ENCODE results near the gene HOMER3. TPM values are rescaled to one million over a fixed set of nuclear protein-coding genes. Genes with fewer than 3 reads are reported as not detected.
A peak's percentile ranks its signal among the peaks of the same experiment; 100 is the strongest.

Gene HOMER3
- polyA plus RNA-seq, 3 donors = 56.2 to 72.4 (median 72.1) TPM

GRCh38 chr19:18961767-18962620 is 21.0 kb upstream of the HOMER3 start:
- DNase-seq = no peak

DNA sequence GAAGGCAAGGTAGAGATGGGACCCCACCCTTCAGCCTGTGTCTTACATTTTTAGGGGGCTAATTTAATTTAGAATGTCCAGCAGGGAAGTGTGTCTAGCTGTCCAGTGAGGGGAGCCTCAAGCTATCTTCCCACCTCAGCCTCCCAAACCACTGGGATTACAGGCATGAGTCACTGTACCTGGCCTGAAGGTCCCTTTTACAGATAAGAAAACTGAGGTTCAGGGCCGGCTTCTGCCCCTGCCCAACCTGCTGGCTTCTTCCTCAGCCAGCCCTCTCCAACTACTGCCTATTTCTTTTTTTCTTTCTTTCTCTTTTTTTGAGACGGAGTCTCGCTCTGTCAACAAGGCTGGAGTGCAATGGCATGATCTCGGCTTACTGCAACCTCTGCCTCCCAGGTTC is 19.4 kb upstream of the HOMER3 start:
- no peak for DNase-seq

GRCh38 chr19:18955042-18955441 is 14.0 kb upstream of the HOMER3 start:
- DNase-seq = no peak

DNA sequence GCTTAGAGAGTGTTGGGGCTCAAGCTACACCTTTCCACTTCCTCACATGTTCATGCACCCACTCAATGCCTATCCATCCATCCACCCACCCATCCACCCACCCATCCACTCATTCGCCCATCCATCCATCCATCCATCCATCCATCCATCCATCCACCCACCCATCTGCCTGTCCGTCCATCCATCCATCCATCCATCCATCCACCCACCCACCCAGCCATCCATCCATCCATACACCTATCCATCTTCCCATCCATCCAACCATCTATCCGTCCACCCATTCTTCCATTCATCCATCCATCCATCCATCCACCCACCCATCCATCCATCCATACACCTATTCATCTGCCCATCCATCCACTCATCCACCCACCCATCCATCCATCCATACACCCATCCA is 13.1 kb upstream of the HOMER3 start:
- no peak for DNase-seq

GRCh38 chr19:18952364-18953003 is 11.5 kb upstream of the HOMER3 start:
- DNase-seq = peak; percentile 24

DNA sequence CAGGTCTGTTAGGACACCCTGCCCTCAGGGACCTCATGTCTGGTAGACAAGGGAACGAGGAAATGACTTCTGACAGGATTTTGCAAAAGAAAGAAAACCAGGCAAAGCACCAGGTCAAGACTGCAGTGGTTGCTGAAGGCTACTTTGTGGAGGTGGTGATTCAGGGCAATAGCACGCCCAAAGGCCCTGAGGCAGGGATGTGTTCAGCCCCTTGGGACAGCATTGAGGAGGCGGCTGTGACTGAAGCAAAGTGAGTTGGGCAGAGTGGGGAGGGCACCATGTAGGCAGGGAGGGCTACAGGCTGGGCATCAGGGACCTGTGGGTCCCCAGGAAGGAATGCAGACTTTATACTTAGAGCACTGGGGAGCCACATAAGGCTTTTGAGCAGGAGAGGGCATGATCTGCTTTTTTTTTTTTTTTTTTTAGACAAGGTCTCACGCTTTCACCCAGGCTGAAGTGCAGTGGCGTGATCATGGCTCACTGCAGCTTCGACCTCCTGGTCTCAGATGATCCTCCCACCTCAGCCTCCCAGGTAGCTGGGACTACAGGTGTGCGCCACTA is 10.8 kb upstream of the HOMER3 start:
- DNase-seq = no peak

- DNase-seq = no peak
Observed at GRCh38 chr19:18949858-18950257, 8.8 kb upstream of the HOMER3 start.

DNA sequence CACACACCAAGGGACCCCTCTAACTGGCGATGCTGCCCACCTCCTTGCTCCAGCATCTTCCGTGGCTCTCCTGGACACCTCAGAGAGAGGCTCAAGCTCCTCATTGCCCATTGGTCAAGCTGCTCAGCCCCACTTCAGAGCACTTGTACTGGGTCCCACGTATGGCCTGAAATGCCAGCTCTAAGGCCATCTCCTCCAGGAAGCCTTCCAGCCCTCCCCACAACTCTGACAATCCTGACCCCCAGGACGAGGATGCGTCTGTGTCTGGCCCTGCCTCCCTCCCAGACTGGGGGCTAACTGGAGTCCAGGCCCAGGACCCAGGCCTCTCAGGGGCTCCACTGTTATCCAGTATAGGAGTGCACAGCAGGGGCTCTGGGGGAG is 7.9 kb upstream of the HOMER3 start:
- DNase-seq = no peak

DNA sequence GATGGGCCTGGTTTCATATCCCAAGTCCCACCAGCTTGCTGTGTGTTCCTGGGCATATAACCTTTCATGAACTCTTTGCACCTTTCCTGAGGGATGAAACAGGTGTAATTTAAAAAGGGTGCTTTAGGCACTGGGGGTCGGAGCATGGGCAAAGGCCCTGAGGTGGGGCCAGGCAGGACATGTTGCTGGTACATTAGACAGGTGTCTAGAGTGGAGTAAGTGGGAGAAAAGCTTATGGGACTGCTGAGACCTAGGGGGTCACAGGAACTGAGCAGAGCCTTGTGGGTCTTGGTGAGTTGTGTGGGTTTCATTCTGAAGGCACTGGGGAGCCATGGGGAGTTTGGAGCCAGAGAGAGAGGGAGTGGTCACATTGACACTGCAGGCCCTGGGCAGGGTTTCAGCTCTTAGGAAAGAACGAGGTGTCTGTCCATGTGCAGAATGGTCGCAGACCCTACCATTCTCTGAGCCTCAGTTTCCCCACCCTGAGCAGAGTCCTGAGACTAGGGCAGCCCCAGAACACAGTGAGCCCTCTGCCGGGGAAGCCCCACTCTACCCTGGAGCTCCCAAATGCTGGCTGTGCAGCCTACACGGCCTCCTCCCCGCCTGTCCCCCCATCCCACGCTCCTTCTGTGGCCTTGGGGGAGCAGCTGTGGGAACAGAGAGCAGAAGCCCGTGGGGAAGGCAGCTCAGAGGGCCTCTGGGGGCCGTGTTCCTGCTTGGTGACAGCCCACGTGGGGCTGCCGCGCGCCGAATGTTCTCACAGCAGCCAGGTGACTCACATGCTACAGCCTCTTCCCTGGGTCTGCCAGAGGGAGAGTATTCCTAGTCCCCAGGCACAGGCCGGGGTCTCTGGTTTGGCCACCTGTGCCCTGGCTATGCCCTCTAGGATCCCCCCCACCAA is 7.3 kb upstream of the HOMER3 start:
- no peak for DNase-seq

DNA sequence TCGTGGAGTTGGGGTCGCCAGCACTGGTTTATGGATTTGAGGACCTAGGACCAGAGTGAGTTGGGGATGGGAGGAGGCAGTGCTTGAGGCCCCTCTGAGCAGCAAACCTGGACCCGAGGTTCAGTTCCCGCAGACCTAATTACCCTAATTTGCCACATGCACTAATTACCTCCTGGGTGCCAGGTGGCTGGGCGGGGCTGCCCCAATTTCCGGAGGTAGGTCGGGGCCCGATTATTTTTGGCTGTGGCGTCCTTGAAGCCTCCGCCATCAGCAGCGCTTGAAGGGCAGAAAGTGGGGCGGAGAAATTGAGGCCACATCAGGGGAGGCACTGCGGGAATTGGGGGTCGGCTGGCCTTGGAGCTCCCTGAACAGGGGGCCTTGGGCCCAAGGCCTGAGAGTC is 5.9 kb upstream of the HOMER3 start:
- no peak for DNase-seq

DNA sequence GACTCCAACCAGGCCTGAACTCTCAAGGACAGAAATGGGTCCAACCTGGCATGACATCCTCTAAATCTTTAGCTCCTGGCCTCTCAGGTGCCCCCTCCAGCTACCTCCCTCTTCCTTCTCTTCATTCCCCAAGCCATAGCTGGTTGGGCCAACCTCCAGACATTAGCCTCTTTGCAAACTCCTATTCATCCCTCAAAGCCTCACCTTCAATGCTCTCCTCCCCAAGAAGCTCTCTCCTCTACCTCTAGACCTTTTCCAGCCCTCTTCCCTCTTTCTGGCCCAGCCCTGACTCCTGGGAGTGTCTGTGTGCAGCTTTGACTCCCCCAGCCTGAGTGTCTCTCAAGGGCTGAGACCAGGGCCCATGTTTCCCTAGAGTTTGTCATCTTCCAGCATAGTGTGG is 5.3 kb upstream of the HOMER3 start:
- DNase-seq = no peak

DNA sequence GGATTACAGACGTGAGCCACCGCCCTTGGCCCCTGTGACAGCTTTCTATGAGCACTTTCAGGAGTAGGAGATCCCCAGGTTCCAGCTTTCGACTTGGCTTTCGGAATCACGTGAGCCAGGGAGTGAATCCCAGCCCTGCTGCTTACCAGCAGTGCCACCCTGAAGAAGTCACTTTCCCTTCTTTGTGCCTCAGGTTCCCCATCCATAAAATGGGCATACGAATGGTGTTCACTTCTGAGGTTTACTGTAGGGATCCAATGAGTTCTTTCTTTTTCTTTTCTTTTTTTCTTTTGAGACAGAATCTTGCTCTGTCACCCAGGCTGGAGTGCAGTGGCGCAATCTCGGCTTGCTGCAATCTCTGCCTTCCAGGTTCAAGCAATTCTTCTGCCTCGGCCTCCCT is 4.3 kb upstream of the HOMER3 start:
- DNase-seq = no peak

- no peak for DNase-seq
Observed at GRCh38 chr19:18943465-18943864, 2.4 kb upstream of the HOMER3 start.

- no peak for DNase-seq
Observed at GRCh38 chr19:18942692-18943091, 1.7 kb upstream of the HOMER3 start.

DNA sequence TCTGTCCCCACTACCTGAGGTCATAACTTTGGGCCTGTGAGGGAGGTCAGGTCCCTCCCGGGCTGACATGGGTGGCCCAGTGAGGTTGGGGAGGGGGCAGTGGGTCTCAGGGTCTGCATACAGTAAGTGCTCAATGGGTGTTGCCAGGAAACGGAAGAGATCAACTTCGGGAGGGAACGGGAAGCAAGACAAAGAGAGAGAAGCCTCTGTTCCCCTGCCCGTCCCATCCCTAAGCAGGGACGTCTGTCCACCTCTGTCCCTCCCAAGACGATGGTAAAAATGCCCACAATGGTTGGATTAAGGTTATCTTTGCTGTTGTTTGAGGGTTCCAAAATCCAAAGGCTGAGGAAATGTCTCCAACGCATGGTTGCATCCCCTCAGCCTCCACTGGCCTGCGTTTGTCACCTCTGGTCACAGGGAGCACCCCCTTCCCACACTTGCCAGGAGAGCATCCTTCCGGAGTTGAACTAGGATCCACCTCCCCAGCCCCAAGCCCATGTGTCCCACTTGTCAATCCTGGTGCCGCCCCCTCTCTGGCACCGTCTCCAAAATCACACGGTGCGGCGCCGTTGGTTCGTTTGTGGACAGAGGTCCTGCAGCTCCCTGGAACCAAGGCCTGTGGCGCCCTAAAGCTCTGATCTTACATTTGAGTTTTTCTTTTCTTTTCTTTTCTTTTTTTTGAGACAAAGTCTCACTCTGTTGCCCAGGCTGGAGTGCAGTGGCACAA is 774 bp upstream of the HOMER3 start:
- no peak for DNase-seq

DNA sequence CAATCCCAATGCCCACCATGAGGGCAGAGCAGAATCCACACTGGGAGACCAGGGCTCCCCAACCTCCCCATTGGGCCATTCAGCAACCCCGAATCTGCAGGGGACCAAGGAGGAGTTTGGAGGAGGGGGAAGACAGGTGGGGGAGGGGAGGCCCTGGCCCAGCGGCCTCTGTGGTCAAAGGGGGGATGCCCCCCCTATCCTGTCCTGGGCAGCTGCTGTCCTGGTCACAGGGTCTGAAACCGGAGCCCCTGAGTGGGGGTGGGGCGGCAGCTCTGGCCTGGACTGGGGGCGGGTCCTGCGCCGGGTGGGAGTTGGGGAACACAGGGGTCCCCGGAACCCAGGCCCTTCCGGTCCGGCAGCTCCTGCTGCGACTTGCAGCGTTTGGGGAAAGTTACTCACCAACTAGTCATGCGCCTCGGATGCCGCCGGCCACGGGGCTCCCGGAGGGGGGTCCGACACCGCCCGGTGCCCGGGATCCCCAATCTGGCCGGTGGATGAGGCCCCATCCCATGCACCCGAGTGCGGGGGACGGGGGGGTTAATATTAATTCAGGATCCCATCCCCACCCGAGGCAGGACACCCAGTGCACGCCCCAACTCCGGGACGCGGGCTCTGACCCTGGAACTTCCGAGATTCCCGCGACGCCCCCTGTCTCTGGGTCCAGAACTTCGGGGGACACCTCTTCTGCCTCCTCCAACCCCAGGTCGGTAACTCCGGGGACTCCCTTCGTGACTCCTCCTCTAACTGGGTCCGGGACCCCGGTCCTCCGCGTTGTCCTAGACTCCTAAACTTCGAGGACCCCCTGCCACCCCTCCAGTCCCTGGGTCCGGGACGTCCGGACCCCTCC is 872 bp downstream of the HOMER3 start:
- DNase-seq = peak; percentile 68

GRCh38 chr19:18939163-18939562 is 1.9 kb downstream of the HOMER3 start:
- DNase-seq = no peak

- no peak for DNase-seq
Observed at GRCh38 chr19:18933297-18933696, 7.7 kb downstream of the HOMER3 start.

DNA sequence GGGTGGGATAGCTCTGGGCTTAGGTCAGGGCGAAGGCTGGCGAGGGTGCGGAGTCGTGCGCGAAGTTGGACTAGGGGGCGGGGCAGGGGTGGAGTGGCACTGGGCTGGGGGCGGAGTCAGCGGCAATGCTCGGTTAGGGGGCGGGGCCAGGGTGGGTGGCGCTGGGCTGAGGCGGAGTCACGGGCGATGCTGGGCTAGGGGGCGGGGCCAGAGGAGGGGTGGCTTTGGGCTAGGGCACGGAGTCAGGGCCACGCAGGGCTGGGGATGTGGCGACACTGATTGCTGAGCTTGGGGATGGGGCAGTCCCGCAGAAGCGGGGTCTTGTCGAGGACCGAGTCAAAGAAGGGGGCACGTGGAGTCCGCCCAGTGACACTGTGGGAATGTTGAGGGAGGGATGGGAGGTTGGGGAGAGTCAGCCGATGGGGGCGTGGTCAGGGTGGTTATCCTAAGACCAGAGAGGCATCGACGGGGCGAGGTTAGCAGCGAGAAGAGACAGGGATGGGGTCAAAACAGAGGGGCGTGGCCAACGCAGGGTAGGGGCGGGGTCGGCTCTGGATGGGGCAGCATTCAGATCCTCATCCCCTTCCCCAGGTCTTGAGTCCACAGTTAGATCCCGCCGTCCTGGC is 8.7 kb downstream of the HOMER3 start:
- peak; percentile 21 for DNase-seq
